Effector memory CD8-positive, alpha-beta T cell (primary cell): Measurements from ENCODE around the gene PCSK6.

Source experiments
- ATAC-seq: fragments of 150-1000 bp; cut with Tn5 transposase; replicated peaks from 2 replicates; pipeline ENCODE4 v1.10.0; 2021; ENCODE audit warnings: mild to moderate bottlenecking, moderate library complexity
- DNase-seq, 3 experiments: peaks; one replicate each; pipeline ENCODE4 v3.0.0; 2021
- H3K27ac Mint-ChIP-seq, 2 donors: one replicate each; pipeline ENCODE4 v1.8.0; 2022; ENCODE audit warnings: mild to moderate bottlenecking in 2 of 2, mixed read lengths in 2 of 2, moderate library complexity in 2 of 2
- H3K27me3 Mint-ChIP-seq, 2 donors: one replicate each; pipeline ENCODE4 v1.8.0; 2022; ENCODE audit warnings: mixed read lengths in 2 of 2
- H3K36me3 Mint-ChIP-seq: one replicate; pipeline ENCODE4 v1.8.0; 2022; ENCODE audit warnings: mild to moderate bottlenecking, moderate library complexity, mixed read lengths; ENCODE audit not compliant: insufficient read depth
- H3K4me1 Mint-ChIP-seq, 2 donors: one replicate each; pipeline ENCODE4 v1.8.0; 2022; ENCODE audit warnings: low read depth in 2 of 2, mixed read lengths in 2 of 2
- H3K4me3 Mint-ChIP-seq, 2 donors: one replicate each; pipeline ENCODE4 v1.8.0; 2022; ENCODE audit warnings: mild to moderate bottlenecking in 2 of 2, mixed read lengths in 2 of 2, moderate library complexity in 2 of 2
- H3K9me3 Mint-ChIP-seq, 2 donors: one replicate each; pipeline ENCODE4 v1.8.0; 2022; ENCODE audit warnings: mixed read lengths in 2 of 2

Gene PCSK6

DNA sequence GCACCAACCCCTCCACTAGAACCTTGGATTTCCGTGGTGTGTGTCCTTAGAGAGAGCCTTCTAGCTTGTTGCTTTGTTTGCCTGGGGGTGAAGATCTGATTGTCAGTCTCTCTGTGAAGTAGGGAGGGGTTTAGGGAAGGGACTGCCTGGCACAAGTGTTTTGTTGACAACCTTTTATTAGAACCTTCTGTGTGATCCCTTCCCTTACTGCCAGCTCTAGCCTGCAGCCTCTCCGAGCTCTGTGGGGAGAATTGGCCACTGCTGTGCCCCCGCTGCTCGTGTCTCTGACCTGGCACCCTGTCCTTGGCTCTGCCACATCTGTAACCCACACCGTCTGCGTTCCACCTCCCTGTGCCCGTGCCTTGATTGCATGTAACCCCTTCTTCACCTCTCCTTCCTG, 30.9 kb upstream of the PCSK6 start:
- peaks cover 4 to 12% of the 10 kb centered on the region in 2 donors for H3K9me3 Mint-ChIP-seq
- no peak overlapping the region for H3K27ac Mint-ChIP-seq
- no peak for ATAC-seq
- no peak overlapping the region for H3K4me3 Mint-ChIP-seq
- peaks cover 3 to 4% of the 10 kb centered on the region in 2 donors for H3K4me1 Mint-ChIP-seq
- no peak for DNase-seq
- peaks cover 40 to 67% of the 10 kb centered on the region in 2 donors for H3K27me3 Mint-ChIP-seq
- H3K36me3 Mint-ChIP-seq: no peaks in the 10 kb centered on the region

DNA sequence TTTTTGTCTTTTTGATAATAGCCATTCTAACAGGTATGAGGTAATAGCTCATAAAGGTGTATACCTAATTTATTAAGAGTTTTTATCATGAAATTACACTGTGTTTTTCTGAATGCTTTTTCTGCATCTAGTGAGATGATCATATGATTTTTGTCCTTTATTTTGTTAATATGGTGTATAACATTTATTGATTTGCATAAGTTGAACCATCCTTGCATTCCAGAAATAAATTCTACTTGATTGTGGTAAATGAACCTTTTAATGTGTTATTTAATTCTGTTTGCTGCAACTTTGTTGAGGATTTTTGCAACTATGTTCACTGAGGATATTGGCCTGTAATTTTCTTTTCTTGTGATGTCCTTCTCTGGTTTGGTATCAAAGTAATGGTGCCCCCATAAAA, 28.0 kb upstream of the PCSK6 start:
- ATAC-seq: no peak
- H3K36me3 Mint-ChIP-seq: no peaks in the 10 kb centered on the region
- H3K4me3 Mint-ChIP-seq: no peak overlapping the region
- DNase-seq: no peak
- H3K9me3 Mint-ChIP-seq: peaks cover 4 to 12% of the 10 kb centered on the region in 2 donors
- no peak overlapping the region for H3K27ac Mint-ChIP-seq
- peaks cover 3 to 4% of the 10 kb centered on the region in 2 donors for H3K4me1 Mint-ChIP-seq
- H3K27me3 Mint-ChIP-seq: peaks cover 25 to 62% of the 10 kb centered on the region in 2 donors

DNA sequence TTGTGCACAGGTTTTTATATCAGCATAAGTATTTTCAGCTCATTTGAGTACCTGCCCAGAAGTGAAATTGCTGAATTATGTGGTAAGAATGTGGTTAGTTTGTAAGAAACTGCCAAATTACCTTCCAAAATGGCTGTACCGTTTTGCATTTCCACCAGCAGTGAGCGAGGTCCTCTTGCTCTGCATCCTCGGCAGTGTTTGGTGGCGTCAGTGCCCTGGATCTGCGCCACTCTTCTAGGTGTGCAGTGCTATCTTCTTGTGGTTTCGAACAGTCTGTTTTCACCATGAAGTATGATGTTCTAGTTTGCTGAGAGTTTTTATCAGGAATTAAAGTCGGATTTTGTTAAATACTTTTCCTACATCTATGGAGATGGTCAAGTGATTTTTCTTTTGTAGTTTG, 24.8 kb upstream of the PCSK6 start:
- Mint-ChIP-seq H3K9me3 (peaks cover 1 to 12% of the 10 kb centered on the region in 2 donors), H3K36me3 (no peaks in the 10 kb centered on the region), H3K27ac (no peak overlapping the region), H3K4me1 (no peaks in the 10 kb centered on the region), H3K4me3 (no peak overlapping the region), H3K27me3 (peaks cover 18 to 48% of the 10 kb centered on the region in 2 donors)
- no peak for ATAC-seq
- no peak for DNase-seq

DNA sequence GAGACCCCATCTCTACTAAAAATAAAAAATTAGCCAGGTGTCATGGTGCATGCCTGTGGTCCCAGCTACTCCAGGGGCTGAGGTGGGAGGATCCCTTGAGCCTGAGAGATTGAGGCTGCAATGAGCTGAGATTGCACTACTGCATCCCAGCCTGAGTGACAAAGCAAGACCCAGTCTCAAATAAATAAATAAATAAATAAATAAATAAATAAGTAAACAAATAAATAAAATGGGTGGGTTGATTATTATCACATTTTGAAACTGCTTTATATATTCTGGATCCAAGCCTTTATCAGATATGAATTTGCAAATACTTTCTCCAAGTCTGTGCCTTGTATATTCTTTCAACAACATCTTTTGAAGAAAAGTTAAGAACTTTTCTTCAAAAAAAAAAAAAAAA, 22.2 kb upstream of the PCSK6 start:
- no peak overlapping the region for H3K27ac Mint-ChIP-seq
- H3K9me3 Mint-ChIP-seq: peaks cover 0 to 8% of the 10 kb centered on the region in 2 donors
- H3K27me3 Mint-ChIP-seq: peaks cover 18 to 45% of the 10 kb centered on the region in 2 donors
- no peaks in the 10 kb centered on the region for H3K36me3 Mint-ChIP-seq
- no peaks in the 10 kb centered on the region for H3K4me1 Mint-ChIP-seq
- DNase-seq (no peak), ATAC-seq (no peak)
- no peak overlapping the region for H3K4me3 Mint-ChIP-seq

DNA sequence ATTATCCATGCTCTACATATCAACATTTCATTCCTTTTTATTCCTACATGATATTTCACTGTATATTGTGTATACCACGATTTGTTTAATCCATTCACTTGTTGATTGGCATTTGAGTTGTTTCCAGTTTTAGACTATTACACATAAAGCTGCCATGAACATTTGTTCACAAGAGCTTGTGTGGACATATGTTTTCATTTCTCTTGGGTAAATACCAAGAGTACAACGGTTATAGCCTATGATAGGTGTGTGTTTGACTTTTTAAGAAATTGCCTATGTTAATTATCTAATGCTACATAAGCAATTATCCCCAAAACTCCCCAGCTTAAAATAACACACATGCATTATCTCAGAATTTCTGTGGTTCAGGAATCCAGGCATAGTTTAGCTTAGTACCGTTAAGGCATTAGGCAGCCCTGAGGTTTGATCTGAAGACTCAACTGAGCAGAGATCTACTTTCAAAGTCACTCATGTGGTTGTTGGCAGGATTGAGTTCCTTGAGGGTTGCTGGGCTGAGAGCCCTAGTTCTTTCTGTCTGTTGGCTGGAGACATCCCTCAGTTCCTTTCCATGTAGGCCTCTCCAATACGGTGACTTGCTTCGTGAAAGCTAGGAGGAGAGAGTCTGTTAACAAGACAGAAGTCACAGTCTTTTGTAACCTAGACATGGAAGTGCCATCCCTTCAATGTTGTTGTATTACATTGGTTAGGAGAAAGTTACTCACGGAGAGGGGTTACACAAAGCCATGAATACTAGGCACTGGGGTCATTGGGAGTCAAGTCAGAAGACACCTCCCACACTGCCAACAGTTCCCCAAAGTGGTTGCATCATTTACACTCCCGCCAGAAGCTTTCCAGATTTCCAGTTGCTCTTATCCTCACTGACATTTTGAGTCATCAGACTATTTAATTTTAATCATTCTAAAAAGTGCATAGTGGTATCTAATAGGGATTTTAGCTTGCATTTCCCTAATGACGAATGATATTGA, 21.0 kb upstream of the PCSK6 start:
- Mint-ChIP-seq H3K4me1 (no peaks in the 10 kb centered on the region), H3K27ac (no peak overlapping the region), H3K4me3 (no peak overlapping the region), H3K27me3 (peaks cover 28 to 49% of the 10 kb centered on the region in 2 donors), H3K9me3 (no peaks in the 10 kb centered on the region), H3K36me3 (no peaks in the 10 kb centered on the region)
- ATAC-seq: no peak
- DNase-seq: no peak

DNA sequence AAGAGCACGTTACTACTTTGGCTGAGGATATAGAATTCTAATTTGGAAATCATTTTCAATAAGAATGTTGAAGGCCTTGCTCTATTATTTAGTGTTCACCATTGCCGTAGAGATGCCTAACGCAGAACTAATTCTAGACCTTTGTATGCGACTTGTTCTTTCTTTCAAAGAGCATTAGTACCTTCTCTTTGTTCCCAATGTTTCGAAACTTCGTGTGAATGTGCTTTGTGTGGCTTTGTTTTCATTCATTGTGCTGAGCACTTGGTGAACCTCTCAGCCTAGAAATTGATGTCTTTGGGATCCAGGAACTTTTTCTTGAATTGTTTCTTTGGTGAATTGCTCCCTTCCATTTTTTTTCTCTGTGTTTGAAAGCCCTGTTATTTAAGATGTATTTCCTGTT, 19.8 kb upstream of the PCSK6 start:
- H3K9me3 Mint-ChIP-seq: no peaks in the 10 kb centered on the region
- no peak overlapping the region for H3K4me3 Mint-ChIP-seq
- DNase-seq (no peak), ATAC-seq (no peak)
- H3K27ac Mint-ChIP-seq: no peak overlapping the region
- no peaks in the 10 kb centered on the region for H3K4me1 Mint-ChIP-seq
- peaks cover 28 to 54% of the 10 kb centered on the region in 2 donors for H3K27me3 Mint-ChIP-seq
- H3K36me3 Mint-ChIP-seq: no peaks in the 10 kb centered on the region

DNA sequence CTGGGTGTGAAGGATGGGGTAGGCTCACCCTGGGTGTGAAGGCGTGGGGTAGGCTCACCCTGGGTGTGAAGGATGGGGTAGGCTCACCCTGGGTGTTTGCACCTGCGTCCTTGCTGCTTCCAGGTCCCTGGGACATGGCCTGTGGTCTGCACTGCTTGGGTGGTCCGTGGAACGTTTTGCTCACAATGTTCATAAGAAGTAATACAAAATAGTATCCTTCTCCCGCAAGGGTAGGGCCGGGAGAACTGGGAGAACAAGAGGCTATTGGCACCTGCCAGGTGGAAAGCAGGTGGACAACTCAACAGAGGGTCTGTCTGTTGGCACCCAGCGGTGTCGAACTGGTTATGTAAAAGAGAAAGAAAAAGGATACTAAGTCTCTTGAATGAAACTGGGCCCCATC, 17.0 kb upstream of the PCSK6 start:
- Mint-ChIP-seq H3K4me3 (no peak overlapping the region), H3K9me3 (no peaks in the 10 kb centered on the region), H3K36me3 (no peaks in the 10 kb centered on the region), H3K27ac (no peak overlapping the region), H3K27me3 (peaks cover 28 to 51% of the 10 kb centered on the region in 2 donors), H3K4me1 (peaks cover 1 to 2% of the 10 kb centered on the region in 2 donors)
- ATAC-seq (no peak), DNase-seq (no peak)

DNA sequence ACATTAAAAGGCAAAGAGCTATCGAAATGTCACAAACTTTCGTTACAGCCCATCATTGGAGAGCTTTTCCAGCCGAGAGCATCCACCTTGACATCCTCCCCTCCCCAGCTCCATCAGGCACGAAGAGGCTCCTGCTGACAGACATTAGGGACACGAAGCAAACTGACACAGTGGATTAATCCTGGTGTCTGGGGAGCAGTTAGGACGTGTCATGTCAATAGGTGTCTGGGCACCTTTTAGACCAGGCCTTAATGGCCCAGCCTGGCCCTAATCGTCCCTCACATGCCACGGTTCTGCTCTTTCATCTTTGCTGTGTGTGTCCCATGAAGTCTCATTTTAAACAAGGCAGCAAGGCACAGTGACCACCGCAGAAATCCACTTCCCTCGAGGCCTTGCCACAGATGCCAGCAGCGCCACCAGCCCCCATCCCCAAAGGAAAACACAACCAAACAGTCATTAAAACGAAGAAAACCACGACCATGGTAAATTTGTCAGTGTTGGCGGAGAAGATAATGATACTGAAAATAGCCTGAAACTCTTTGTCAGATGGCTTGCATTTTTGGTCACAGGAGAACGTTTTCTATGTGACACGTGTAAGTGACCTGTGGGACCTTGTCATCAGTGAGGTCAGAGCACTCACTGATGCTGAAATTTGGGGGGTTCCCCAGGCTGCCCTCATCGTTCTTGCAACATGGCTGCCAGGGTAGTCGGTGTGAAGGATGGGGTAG, 16.3 kb upstream of the PCSK6 start:
- Mint-ChIP-seq H3K4me1 (peaks cover 2 to 4% of the 10 kb centered on the region in 2 donors), H3K4me3 (no peak overlapping the region), H3K36me3 (no peaks in the 10 kb centered on the region), H3K9me3 (no peaks in the 10 kb centered on the region), H3K27me3 (peaks cover 24 to 55% of the 10 kb centered on the region in 2 donors), H3K27ac (no peak overlapping the region)
- no peak for ATAC-seq
- no peak for DNase-seq

DNA sequence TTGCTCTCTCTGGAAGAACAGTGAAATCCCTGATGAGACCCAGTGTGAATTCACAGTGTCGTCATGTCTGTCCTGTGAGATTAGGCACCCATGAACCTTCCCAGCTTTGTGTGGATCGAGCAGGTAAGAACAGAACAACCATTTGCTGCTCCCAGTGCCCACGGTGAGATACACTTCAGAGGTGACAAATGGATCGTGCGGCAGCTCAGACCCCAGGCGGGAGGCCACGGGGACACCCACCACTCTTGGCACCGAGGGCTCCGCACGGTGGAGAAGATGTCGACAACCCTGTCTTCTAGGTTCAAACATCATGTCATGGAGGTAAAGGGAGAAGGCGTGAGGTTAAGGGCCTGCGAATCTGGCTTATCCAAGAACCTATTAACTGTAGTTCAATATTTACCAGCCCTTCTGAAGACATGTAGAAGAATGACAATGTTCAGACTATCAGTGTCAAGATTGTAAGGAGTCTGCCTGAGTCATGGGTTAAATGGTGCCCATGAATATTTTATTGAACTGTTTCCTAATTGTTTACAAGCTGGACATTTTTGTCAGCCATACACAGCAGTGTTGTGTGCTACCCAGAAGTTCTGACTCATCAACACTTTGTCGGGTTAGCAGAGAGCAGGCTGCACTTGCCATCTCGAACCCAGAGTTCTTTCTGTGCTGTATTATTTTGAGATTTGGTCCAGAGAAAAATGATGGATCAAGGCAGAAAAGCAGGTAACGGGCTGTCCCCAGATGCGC, 15.5 kb upstream of the PCSK6 start:
- H3K27ac Mint-ChIP-seq: no peak overlapping the region
- ATAC-seq: no peak
- no peaks in the 10 kb centered on the region for H3K36me3 Mint-ChIP-seq
- DNase-seq: no peak
- H3K27me3 Mint-ChIP-seq: peaks cover 17 to 55% of the 10 kb centered on the region in 2 donors
- no peak overlapping the region for H3K4me3 Mint-ChIP-seq
- H3K9me3 Mint-ChIP-seq: no peaks in the 10 kb centered on the region
- peaks cover 2 to 4% of the 10 kb centered on the region in 2 donors for H3K4me1 Mint-ChIP-seq

DNA sequence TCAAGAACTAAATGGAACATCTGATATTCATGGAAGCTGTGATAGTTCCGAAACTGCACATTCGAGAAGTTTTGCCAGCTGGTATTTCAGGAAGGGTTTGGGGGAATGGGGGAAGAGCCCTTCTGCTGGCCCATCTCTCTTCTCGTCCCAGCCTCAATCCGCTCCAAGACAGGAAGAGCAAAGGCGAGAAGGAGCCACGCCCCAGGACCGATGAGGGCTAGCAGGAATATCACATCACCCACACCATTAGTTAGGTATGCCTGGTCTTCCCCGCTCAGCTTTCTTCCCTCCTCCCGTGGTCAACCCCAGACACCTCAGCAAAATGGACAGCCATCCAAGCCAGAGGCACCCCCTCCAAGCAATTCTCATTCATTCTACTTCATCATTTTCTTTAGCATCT, 14.9 kb upstream of the PCSK6 start:
- no peaks in the 10 kb centered on the region for H3K9me3 Mint-ChIP-seq
- H3K4me3 Mint-ChIP-seq: no peak overlapping the region
- peaks cover 2 to 4% of the 10 kb centered on the region in 2 donors for H3K4me1 Mint-ChIP-seq
- ATAC-seq (no peak), DNase-seq (no peak)
- H3K27me3 Mint-ChIP-seq: peaks cover 12 to 54% of the 10 kb centered on the region in 2 donors
- H3K27ac Mint-ChIP-seq: no peak overlapping the region
- no peaks in the 10 kb centered on the region for H3K36me3 Mint-ChIP-seq

DNA sequence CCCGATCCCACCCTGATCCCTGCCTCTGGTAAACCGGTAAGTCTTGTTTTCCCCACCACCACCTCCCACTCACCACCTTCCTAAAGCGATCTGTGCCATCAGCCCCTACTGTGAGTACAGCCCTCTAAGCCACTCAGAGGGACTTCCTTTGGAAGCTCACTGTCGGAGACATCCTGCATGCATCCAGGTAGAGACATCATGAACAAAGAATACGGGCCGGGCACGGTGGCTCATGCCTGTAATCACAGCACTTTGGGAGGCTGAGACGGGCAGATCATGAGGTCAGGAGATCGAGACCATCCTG, 13.7 kb upstream of the PCSK6 start:
- H3K9me3 Mint-ChIP-seq: no peaks in the 10 kb centered on the region
- H3K4me1 Mint-ChIP-seq: peaks cover 2 to 4% of the 10 kb centered on the region in 2 donors
- no peak overlapping the region for H3K27ac Mint-ChIP-seq
- DNase-seq (no peak), ATAC-seq (no peak)
- peaks cover 24 to 63% of the 10 kb centered on the region in 2 donors for H3K27me3 Mint-ChIP-seq
- no peak overlapping the region for H3K4me3 Mint-ChIP-seq
- peaks cover 3% of the 10 kb centered on the region for H3K36me3 Mint-ChIP-seq

DNA sequence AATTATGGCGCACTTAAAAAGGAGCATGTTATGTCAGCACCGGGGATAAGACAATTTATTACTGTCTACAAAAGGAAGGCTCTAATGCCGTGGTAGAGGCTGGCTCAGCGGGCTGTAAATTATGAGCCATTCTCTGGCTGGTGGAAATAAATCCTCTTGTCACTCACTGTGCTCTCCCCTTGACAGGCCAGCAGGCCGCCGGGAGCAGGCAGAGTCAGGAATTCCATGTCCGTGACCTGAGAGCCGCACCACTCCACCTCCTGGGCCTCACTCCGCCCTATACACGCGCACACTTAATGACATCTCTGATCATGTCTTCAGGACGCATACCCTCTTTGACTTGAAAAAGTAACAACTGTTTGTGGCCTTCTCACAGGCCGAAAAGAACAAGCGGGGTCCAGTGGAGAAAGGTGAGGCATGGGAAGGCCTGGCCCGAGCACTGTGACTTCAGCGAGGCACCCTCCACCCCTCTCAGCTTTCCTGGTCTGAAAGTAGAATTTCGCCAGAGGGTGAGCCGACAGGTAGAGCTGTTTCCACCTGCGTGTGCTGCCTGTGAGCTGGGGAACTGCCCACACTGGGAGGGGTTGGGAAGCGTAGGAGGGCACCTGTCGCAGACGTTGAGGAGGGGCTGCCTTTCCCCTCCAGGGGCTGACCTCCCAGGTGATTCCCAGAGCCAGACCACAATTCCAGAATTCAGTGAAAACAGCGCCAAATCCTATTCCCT, 13.2 kb upstream of the PCSK6 start:
- DNase-seq (no peak), ATAC-seq (no peak)
- Mint-ChIP-seq H3K36me3 (peaks cover 3% of the 10 kb centered on the region), H3K27me3 (peaks cover 29 to 68% of the 10 kb centered on the region in 2 donors), H3K4me3 (no peak overlapping the region), H3K9me3 (no peaks in the 10 kb centered on the region), H3K27ac (no peak overlapping the region), H3K4me1 (peaks cover 2 to 4% of the 10 kb centered on the region in 2 donors)
